H1 (cell line): ENCODE results near the gene FABP6. TPM values are rescaled to one million over a fixed set of nuclear protein-coding genes. Genes with fewer than 3 reads are reported as not detected.

ENCODE experiments used
- ASH2L ChIP-seq: fragments of 200-600, 300-600 bp; sonication (generic); IDR thresholded peaks from one replicate; pipeline ENCODE4 v1.7.1; 2017; ENCODE audit warnings: low read length
- CBX8 ChIP-seq: fragments of 300-800, 300-1000 bp; sonication (generic); IDR thresholded peaks from 2 replicates; pipeline ENCODE4 v1.7.1; 2016; ENCODE audit warnings: low read depth, low read length, borderline replicate concordance
- CHD7 ChIP-seq: fragments of 300-600 bp; sonication (generic); IDR thresholded peaks from 2 replicates; pipeline ENCODE4 v1.7.1; 2012; ENCODE audit warnings: low read length, moderate library complexity, mild to moderate bottlenecking, inconsistent platforms; ENCODE audit not compliant: insufficient replicate concordance
- CTCF ChIP-seq, 3 experiments: IDR thresholded peaks; 1 replicate in 2 of 3; 2 replicates in 1 of 3; pipeline versions ENCODE4 v1.5.1 to v1.6.1; 2011; ENCODE audit warnings: low read length in 3 of 3, mild to moderate bottlenecking in 3 of 3, inconsistent platforms in 2 of 3, low read depth in 1 of 3, moderate library complexity in 1 of 3; ENCODE audit not compliant: insufficient read depth in 1 of 3; ENCODE audit errors: control extremely low read depth in 1 of 3
- MAX ChIP-seq: IDR thresholded peaks from 2 replicates; pipeline ENCODE4 v1.6.1; 2012; ENCODE audit warnings: inconsistent platforms
- RXRA ChIP-seq: IDR thresholded peaks from 2 replicates; pipeline ENCODE4 v1.6.1; 2011; ENCODE audit warnings: low read depth, mild to moderate bottlenecking, low read length, moderate library complexity; ENCODE audit not compliant: insufficient read depth
- SUZ12 ChIP-seq: fragments of 200-600 bp; sonication (generic); IDR thresholded peaks from 2 replicates; pipeline ENCODE4 v1.6.1; 2012; ENCODE audit warnings: mild to moderate bottlenecking, inconsistent platforms, low read length, moderate library complexity, mixed read lengths
- polyA plus RNA-seq, 7 experiments: library from polyadenylated mRNA; depleted of rRNA in 3 of 7; stranded (reverse) in 5 of 7; unstranded in 2 of 7; fragments of >200 nt in 5 of 7; fragments of 200-250 nt in 2 of 7; gene quantifications; 1 replicate in 5 of 7; 2 replicates in 1 of 7; 4 replicates in 1 of 7; pipeline versions ENCODE4 v1.2.1 to v1.2.3, GENCODE V29; 2011 to 2013; ENCODE audit warnings: missing spikeins in 2 of 7, mixed read lengths in 2 of 7
- total RNA-seq: library from RNA; stranded (reverse); fragmentation: NEBNext Ultra II Directional; extraction: Animal tissue kit (Norgen Biotek cat#: 25700); gene quantifications from 2 replicates; pipeline ENCODE4 v1.2.1, GENCODE V29; 2021

The FABP6 gene
- total and polyA plus RNA-seq, 2 of the 8 experiments (the other 6 are each of a cell fraction or from before 2014, with no cell fraction given): 4.8 to 6.1 TPM

DNA sequence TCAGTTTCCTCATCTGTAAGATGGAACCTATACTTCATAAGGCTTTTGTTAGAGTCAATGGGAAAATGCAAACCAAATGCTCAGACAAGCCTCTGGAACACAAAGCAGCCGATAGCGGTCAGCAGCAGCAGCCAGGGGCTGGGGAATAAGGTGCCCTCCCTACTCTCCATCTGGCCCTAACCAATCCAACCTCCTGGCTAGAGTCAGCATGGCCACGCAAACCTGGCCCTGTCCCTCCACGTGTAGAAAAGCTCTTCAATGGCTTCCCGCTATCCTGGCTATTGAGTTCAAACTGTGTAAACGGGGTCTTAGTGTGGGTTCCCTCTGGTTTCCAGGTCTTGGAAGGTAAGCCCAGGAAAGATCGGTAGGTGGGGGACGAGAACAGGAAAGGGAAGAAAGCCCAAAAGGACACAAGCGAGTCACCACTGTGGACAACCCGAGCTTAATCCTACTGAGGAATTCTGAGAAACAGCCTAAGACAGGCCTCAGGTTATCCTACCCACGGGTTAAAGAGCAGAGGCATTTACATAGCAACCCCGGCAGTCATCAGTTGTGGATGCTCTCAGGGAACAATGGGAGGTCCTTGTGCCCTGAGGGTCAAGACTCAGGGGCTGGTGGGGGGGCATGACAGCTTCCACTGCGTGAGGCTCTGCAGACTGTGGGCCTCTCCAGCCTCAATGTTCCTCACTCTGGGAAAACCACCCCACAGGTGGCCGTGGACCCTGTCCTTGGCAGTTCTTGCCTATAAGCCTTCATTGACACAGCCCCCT is 30.9 kb downstream of the FABP6 start (continued):
- TF ChIP-seq ASH2L (no peak), RXRA (no peak), CTCF (IDR thresholded peaks at IDR 0.05; ENCODE audit: control extremely low read depth in 1 of 3, insufficient read depth in 1 of 3, low read depth in 1 of 3, low read length in 3 of 3) (no peak), SUZ12 (no peak), MAX (no peak), CBX8 (no peak), CHD7 (no peak)
